Tibial nerve (tissue), 4 donors: Measurements from ENCODE around the gene PTTG1. TPM values are rescaled to one million over a fixed set of nuclear protein-coding genes. Genes with fewer than 3 reads are reported as not detected.

ENCODE experiments used
- DNase-seq, 2 donors: peaks; one replicate each; pipeline ENCODE4 v3.0.0-alpha.2; 2019; ENCODE audit warnings: low spot score in 2 of 2
- H3K27ac ChIP-seq, 4 donors: fragments of 200-600 bp; sonication (generic) in 3 of 4; one replicate each; pipeline ENCODE4 v1.5.1; 2017 to 2019; ENCODE audit warnings: mild to moderate bottlenecking in 1 of 4
- H3K27me3 ChIP-seq, 2 donors: fragments of 200-600 bp; sonication (generic) in 1 of 2; one replicate each; pipeline versions ENCODE4 v1.5.1 to v1.6.0; 2017 to 2019
- H3K36me3 ChIP-seq, 3 donors: fragments of 200-600 bp; sonication (generic); one replicate each; pipeline ENCODE4 v1.5.1; 2018 to 2019
- H3K4me1 ChIP-seq, 4 donors: fragments of 200-600 bp; sonication (generic) in 3 of 4; one replicate each; pipeline ENCODE4 v1.5.1; 2017 to 2019
- H3K4me3 ChIP-seq, 4 donors: fragments of 200-600 bp; sonication (generic) in 3 of 4; one replicate each; pipeline ENCODE4 v1.5.1; 2017 to 2019; ENCODE audit warnings: mild to moderate bottlenecking in 1 of 4, moderate library complexity in 1 of 4
- H3K9me3 ChIP-seq, 4 donors: fragments of 200-600 bp; sonication (generic) in 3 of 4; one replicate each; pipeline ENCODE4 v1.5.1; 2017 to 2019
- EP300 ChIP-seq, 2 donors: sonication (generic); formaldehyde crosslinking; IDR thresholded peaks; one replicate each; pipeline ENCODE4 v1.6.1; 2017; ENCODE audit warnings: antibody characterized with exemption in 2 of 2, mild to moderate bottlenecking in 1 of 2
- POLR2A ChIP-seq, 2 donors: fragments of 450-650 bp; IDR thresholded peaks; one replicate each; pipeline ENCODE4 v1.6.1; 2017; ENCODE audit warnings: antibody characterized with exemption in 2 of 2, mild to moderate bottlenecking in 2 of 2, moderate library complexity in 2 of 2
- WGBS, 2 donors: methylation state at CpG; one replicate each; pipeline ENCODE4 v1.1.5; 2018; 5-methylcytosine and 5-hydroxymethylcytosine counted together
- total RNA-seq, 4 donors: library from RNA; depleted of rRNA; stranded (reverse); fragments of >200 nt; gene quantifications; one replicate each; pipeline ENCODE4 v1.1.0, GENCODE V29; 2016
- TF ChIP-seq, protein P1 (sequence below), 5 experiments: fragments of 200-600 bp in 3 of 5; fragments of 450-650 bp in 2 of 5; sonication (generic) in 3 of 5; IDR thresholded peaks; one replicate each; pipeline ENCODE4 v1.5.1; 2016 to 2019; ENCODE audit warnings: antibody characterized with exemption in 5 of 5, mild to moderate bottlenecking in 3 of 5, moderate library complexity in 2 of 5

The PTTG1 gene
- total RNA-seq: 10 to 100 TPM in 1 of 4 donors, 1 to 10 TPM in 3; 3.7 to 11.1 (median 6.8) TPM

DNA sequence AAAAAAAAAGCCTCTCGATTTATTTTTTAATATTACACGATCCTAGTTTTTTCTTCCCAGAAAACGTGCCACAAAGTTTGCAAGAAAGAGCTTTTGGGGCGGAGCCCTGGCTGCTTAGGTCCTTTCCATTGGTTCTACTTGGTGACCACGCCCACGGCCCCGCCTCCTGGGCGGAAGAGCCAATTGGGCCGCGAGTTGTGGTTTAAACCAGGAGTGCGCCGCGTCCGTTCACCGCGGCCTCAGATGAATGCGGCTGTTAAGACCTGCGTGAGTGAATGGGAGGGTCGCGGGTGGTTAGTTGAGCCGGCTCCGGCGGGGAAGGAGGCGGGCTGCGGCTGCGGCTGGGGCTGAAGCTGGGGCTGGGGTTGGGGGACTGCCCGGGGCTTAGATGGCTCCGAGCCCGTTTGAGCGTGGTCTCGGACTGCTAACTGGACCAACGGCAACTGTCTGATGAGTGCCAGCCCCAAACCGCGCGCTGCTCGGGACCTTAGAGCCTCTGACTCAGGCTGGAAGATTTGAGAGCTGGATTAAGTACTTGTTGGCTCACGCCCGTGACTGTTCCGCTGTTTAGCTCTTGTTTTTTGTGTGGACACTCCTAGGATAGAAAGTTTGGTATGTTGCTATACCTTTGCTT lies at the start of gene PTTG1:
Gene PTTG1 (plus strand): TSS at position 231 of the 634 bp plus-strand sequence. CDS start 458 bp downstream, outside the sequence.
- TF ChIP-seq EP300 (IDR thresholded peaks at IDR 0.05) (peak; percentile 46 to 89), POLR2A (IDR thresholded peaks at IDR 0.05) (peak in 1 of 2 donors; percentile 71)
- TF ChIP-seq, protein P1, sequence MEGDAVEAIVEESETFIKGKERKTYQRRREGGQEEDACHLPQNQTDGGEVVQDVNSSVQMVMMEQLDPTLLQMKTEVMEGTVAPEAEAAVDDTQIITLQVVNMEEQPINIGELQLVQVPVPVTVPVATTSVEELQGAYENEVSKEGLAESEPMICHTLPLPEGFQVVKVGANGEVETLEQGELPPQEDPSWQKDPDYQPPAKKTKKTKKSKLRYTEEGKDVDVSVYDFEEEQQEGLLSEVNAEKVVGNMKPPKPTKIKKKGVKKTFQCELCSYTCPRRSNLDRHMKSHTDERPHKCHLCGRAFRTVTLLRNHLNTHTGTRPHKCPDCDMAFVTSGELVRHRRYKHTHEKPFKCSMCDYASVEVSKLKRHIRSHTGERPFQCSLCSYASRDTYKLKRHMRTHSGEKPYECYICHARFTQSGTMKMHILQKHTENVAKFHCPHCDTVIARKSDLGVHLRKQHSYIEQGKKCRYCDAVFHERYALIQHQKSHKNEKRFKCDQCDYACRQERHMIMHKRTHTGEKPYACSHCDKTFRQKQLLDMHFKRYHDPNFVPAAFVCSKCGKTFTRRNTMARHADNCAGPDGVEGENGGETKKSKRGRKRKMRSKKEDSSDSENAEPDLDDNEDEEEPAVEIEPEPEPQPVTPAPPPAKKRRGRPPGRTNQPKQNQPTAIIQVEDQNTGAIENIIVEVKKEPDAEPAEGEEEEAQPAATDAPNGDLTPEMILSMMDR (IDR thresholded peaks at IDR 0.05): no peak
- 0 to 2% methylated on average over 39 of the region's 39 CpGs for WGBS, 2 donors

GRCh38 chr5:160375166-160375565 lies 46.5 kb upstream of the PTTG1 start:
- Histone ChIP-seq H3K36me3 (no peaks in the 10 kb centered on the region), H3K4me3 (no peak overlapping the region), H3K27ac (no peak overlapping the region), H3K27me3 (peaks cover 0 to 3% of the 10 kb centered on the region in 2 donors), H3K9me3 (no peaks in the 10 kb centered on the region), H3K4me1 (peaks cover 0 to 9% (median 1%) of the 10 kb centered on the region in 4 donors)
- DNase-seq: no peak
- TF ChIP-seq POLR2A (IDR thresholded peaks at IDR 0.05): no peak
- no peak for TF ChIP-seq EP300 (IDR thresholded peaks at IDR 0.05)
- TF ChIP-seq, protein P1 (IDR thresholded peaks at IDR 0.05): no peak

More for the DNA sequence above, at the start of gene PTTG1:
- no peaks in the 10 kb centered on the region for H3K36me3 ChIP-seq
- no peaks in the 10 kb centered on the region for H3K9me3 ChIP-seq
- H3K27me3 ChIP-seq: no peaks in the 10 kb centered on the region
- peak within 1 kb of the TSS; percentile 44 to 86 (median 78) for H3K27ac ChIP-seq
- peak; percentile 96 for DNase-seq
- peak within 1 kb of the TSS; percentile 43 to 88 (median 78) for H3K4me3 ChIP-seq
- peaks cover 0 to 37% (median 23%) of the 10 kb centered on the region in 4 donors for H3K4me1 ChIP-seq

GRCh38 chr5:160375701-160376100 lies 46.0 kb upstream of the PTTG1 start:
- H3K4me1 ChIP-seq: peaks cover 0 to 4% (median 0%) of the 10 kb centered on the region in 4 donors
- H3K27ac ChIP-seq: no peak overlapping the region
- DNase-seq: no peak
- TF ChIP-seq, protein P1 (IDR thresholded peaks at IDR 0.05): no peak
- TF ChIP-seq POLR2A (IDR thresholded peaks at IDR 0.05): no peak
- no peak for TF ChIP-seq EP300 (IDR thresholded peaks at IDR 0.05)
- H3K36me3 ChIP-seq: no peaks in the 10 kb centered on the region
- no peak overlapping the region for H3K4me3 ChIP-seq
- WGBS, 2 donors: 63 to 71% methylated on average over 2 of the region's 2 CpGs
- peaks cover 0 to 3% of the 10 kb centered on the region in 2 donors for H3K27me3 ChIP-seq
- H3K9me3 ChIP-seq: no peaks in the 10 kb centered on the region

DNA sequence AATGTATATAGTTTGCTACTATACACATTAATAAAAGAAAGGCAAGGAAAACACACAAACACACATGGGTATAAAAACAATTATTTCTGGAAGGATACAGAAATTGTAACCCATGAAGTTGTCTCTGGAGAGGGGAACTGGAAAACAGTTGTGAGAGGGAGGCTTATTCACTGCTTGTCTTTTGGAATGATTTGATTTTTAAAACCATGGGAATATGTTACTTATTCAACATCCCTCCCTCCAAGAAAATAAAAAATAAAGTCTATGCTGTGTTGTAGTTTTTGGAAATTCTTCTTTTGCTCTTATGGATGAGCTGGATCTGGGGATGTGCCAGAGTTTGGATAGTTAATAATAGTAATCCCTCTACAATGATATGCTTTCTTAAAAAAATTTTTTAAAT lies 45.2 kb upstream of the PTTG1 start:
- Histone ChIP-seq H3K9me3 (no peaks in the 10 kb centered on the region), H3K36me3 (no peaks in the 10 kb centered on the region), H3K27me3 (peaks cover 0 to 3% of the 10 kb centered on the region in 2 donors), H3K4me3 (no peak overlapping the region), H3K4me1 (no peaks in the 10 kb centered on the region), H3K27ac (no peak overlapping the region)
- TF ChIP-seq POLR2A (IDR thresholded peaks at IDR 0.05): no peak
- TF ChIP-seq, protein P1 (IDR thresholded peaks at IDR 0.05): no peak
- no peak for TF ChIP-seq EP300 (IDR thresholded peaks at IDR 0.05)
- no peak for DNase-seq

DNA sequence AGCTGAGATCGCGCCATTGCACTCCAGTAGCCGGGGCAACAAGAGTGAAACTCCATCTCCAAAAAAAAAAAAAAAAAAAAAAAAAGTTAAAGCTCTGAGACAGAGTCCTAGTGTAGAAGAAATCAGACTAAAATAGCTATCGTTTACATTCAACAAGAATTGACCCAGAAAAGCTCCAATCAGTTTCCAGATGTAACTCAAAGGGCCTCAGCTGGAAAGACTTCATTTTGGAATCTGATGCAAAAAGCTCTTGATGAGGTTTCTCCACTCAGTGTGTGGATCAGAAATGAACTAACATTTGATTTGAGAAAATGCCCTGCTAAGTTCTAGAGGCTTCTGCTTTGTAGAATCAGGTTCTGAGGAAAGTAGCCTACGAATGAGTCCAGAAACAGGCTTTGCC lies 44.0 kb upstream of the PTTG1 start:
- Histone ChIP-seq H3K36me3 (no peaks in the 10 kb centered on the region), H3K4me1 (no peaks in the 10 kb centered on the region), H3K27me3 (no peaks in the 10 kb centered on the region), H3K27ac (no peak overlapping the region), H3K4me3 (no peak overlapping the region), H3K9me3 (no peaks in the 10 kb centered on the region)
- 86 to 88% methylated on average over 5 of the region's 5 CpGs for WGBS, 2 donors
- TF ChIP-seq EP300 (IDR thresholded peaks at IDR 0.05) (no peak), POLR2A (IDR thresholded peaks at IDR 0.05) (no peak)
- TF ChIP-seq, protein P1 (IDR thresholded peaks at IDR 0.05): no peak
- DNase-seq: no peak
